ENCODE data around the gene RBMS1. TPM values are rescaled to one million over a fixed set of nuclear protein-coding genes. Genes with fewer than 3 reads are reported as not detected.

RBMS1 gene
- polyA plus RNA-seq, 2 of the 4 experiments (the other 2 are of a cell fraction), result 51.9 to 108 TPM

- CTCF ChIA-PET, result interaction anchor here (0.5 to 1.6 kb wide), 4 partner anchors 122 to 744 kb away, joined by 3 to 4 read pairs (median 4); no protein-coding TSS in a partner anchor
- no peak overlapping the region for H3K27ac ChIP-seq
- ATAC-seq, result no peak
These were observed 173.9 kb downstream of the RBMS1 start for GRCh38 chr2:160319700-160320099.

More at GRCh38 chr2:160319700-160320099, 173.9 kb downstream of the RBMS1 start:
- TF ChIP-seq EHMT2 (IDR thresholded peaks at IDR 0.05; ENCODE audit: low read depth) (no peak), PBX3 (IDR thresholded peaks at IDR 0.05) (no peak), HOXB13 (CRISPR knock-in tag; IDR thresholded peaks at IDR 0.05; ENCODE audit: low read depth) (no peak), RCOR1 (IDR thresholded peaks at IDR 0.05; ENCODE audit: low read depth, low read length) (no peak), HMGXB4 (CRISPR knock-in tag; IDR thresholded peaks at IDR 0.05; ENCODE audit: borderline replicate concordance) (no peak), USF2 (IDR thresholded peaks at IDR 0.05) (no peak), CTCF (IDR thresholded peaks at IDR 0.05) (no peak), ELK1 (IDR thresholded peaks at IDR 0.05; ENCODE audit: low read depth, low read length) (no peak), NPAS2 (CRISPR knock-in tag; IDR thresholded peaks at IDR 0.05; ENCODE audit: borderline replicate concordance) (no peak), FOSB (CRISPR knock-in tag; IDR thresholded peaks at IDR 0.05) (no peak), BCL3 (IDR thresholded peaks at IDR 0.05) (no peak), TP53 (CRISPR knock-in tag; IDR thresholded peaks at IDR 0.05) (no peak), KDM5A (IDR thresholded peaks at IDR 0.05) (no peak), FOSL2 (IDR thresholded peaks at IDR 0.05) (no peak), FOSL2 (CRISPR knock-in tag; IDR thresholded peaks at IDR 0.05) (no peak), TFCP2L1 (CRISPR knock-in tag; IDR thresholded peaks at IDR 0.05) (no peak)
- POLR2A ChIA-PET, result no interaction called here
- Histone ChIP-seq H3K4me2 (no peak overlapping the region), H3K9me3 (no peaks in the 10 kb centered on the region), H3K4me1 (peaks cover 61% of the 10 kb centered on the region), H3K4me3 (no peak overlapping the region)
- DNase-seq (ENCODE audit: low read depth in 1 of 2, low spot score in 1 of 2) (no peak), FAIRE-seq (no peak)
